B cell (primary cell): Measurements from ENCODE around the gene IRF2BP1. TPM values are rescaled to one million over a fixed set of nuclear protein-coding genes. Genes with fewer than 3 reads are reported as not detected.

Experiments
- ATAC-seq: fragments of 200-7000 bp; cut with Tn5 transposase; one replicate; pipeline ENCODE4 v1.10.0; 2021; ENCODE audit warnings: low read depth, mild to moderate bottlenecking, moderate number of reproducible peaks, moderate library complexity
- CTCF ChIA-PET: fragments of 350-600 bp; sonication (Branson Sonifier 250); formaldehyde crosslinking; loops from one replicate; lab custom pipeline; 2021; ENCODE audit warnings: antibody characterized with exemption, inconsistent platforms; lab: Charles Lee
- POLR2A ChIA-PET: fragments of 350-600 bp; sonication (Branson Sonifier 250); formaldehyde crosslinking; loops from one replicate; lab custom pipeline; 2021; ENCODE audit warnings: antibody characterized with exemption; lab: Charles Lee
- DNase-seq: peaks from one replicate; pipeline ENCODE4 v3.0.0; 2013
- H2AFZ ChIP-seq: 2 replicates; pipeline ENCODE4 v1.6.1; 2012; ENCODE audit warnings: mild to moderate bottlenecking, low read depth, low read length; ENCODE audit not compliant: insufficient read depth, poor library complexity, severe bottlenecking
- H3K27ac ChIP-seq, 2 donors: 1 replicate in 1 of 2; 2 replicates in 1 of 2; pipeline ENCODE4 v1.5.1; 2012 to 2013; ENCODE audit warnings: low read length in 2 of 2, mild to moderate bottlenecking in 2 of 2, moderate library complexity in 1 of 2
- H3K27me3 ChIP-seq, 4 experiments: fragments of 200-600 bp in 1 of 4; sonication (generic) in 1 of 4; replicated peaks in 1 of 4; 1 replicate in 2 of 4; 2 replicates in 2 of 4; pipeline versions ENCODE4 v1.6.1 to v1.7.0; 2013 to 2016; ENCODE audit warnings: low read length in 3 of 4, mild to moderate bottlenecking in 2 of 4, mixed read lengths in 1 of 4, moderate library complexity in 1 of 4; ENCODE audit not compliant: insufficient read depth in 4 of 4, control insufficient read depth in 3 of 4; ENCODE audit errors: control extremely low read depth in 1 of 4
- H3K36me3 ChIP-seq, 2 experiments: replicated peaks in 1 of 2; 1 replicate in 1 of 2; 2 replicates in 1 of 2; pipeline versions ENCODE4 v1.6.1 to v1.7.1; 2013; ENCODE audit warnings: low read length in 1 of 2; ENCODE audit not compliant: insufficient read depth in 2 of 2, control insufficient read depth in 1 of 2; ENCODE audit errors: control extremely low read depth in 1 of 2, extremely low read depth in 1 of 2
- H3K4me1 ChIP-seq, 2 donors: fragments of 200-600 bp in 1 of 2; sonication (generic) in 1 of 2; 1 replicate in 1 of 2; 2 replicates in 1 of 2; pipeline versions ENCODE4 v1.5.1 to v1.6.1; 2013 to 2017; ENCODE audit warnings: low read length in 2 of 2; ENCODE audit not compliant: control insufficient read depth in 2 of 2, insufficient read depth in 2 of 2
- H3K4me2 ChIP-seq: replicated peaks from 2 replicates; pipeline ENCODE3; 2012; ENCODE audit warnings: mild to moderate bottlenecking, low read depth, low read length; ENCODE audit not compliant: poor library complexity, severe bottlenecking
- H3K4me3 ChIP-seq, 5 experiments: fragments of 200-600 bp in 1 of 5; sonication (generic) in 1 of 5; 1 replicate in 3 of 5; 2 replicates in 2 of 5; pipeline versions ENCODE4 v1.5.1 to v1.7.0; 2011 to 2016; ENCODE audit warnings: low read length in 4 of 5, mild to moderate bottlenecking in 4 of 5, low read depth in 2 of 5, control low read depth in 1 of 5, moderate library complexity in 1 of 5; ENCODE audit not compliant: insufficient read depth in 1 of 5; ENCODE audit errors: control extremely low read depth in 1 of 5, extremely low read depth in 1 of 5
- H3K79me2 ChIP-seq: fragments of 200-600 bp; sonication (generic); one replicate; pipeline ENCODE4 v1.6.0; 2016; ENCODE audit warnings: low read length; ENCODE audit not compliant: control insufficient read depth, insufficient read depth
- H3K9ac ChIP-seq: fragments of 200-600 bp; sonication (generic); 2 replicates; pipeline ENCODE4 v1.6.1; 2017; ENCODE audit warnings: mild to moderate bottlenecking, low read length, moderate library complexity
- H3K9me3 ChIP-seq, 3 donors: one replicate each; pipeline versions ENCODE4 v1.6.1 to v1.7.1; 2013; ENCODE audit warnings: low read length in 2 of 3; ENCODE audit not compliant: control insufficient read depth in 2 of 3, insufficient read depth in 1 of 3; ENCODE audit errors: control extremely low read depth in 1 of 3
- H4K20me1 ChIP-seq: 2 replicates; pipeline ENCODE4 v1.6.0; 2012; ENCODE audit warnings: mild to moderate bottlenecking, low read length; ENCODE audit not compliant: insufficient read depth, control insufficient read depth, poor library complexity, severe bottlenecking
- H3K27ac Mint-ChIP-seq: one replicate; pipeline ENCODE4 v1.8.0; 2021; ENCODE audit warnings: mixed read lengths
- H3K27me3 Mint-ChIP-seq: one replicate; pipeline ENCODE4 v1.8.0; 2021; ENCODE audit warnings: mixed read lengths
- H3K4me1 Mint-ChIP-seq: one replicate; pipeline ENCODE4 v1.8.0; 2021; ENCODE audit warnings: mixed read lengths
- H3K4me3 Mint-ChIP-seq: one replicate; pipeline ENCODE4 v1.8.0; 2021; ENCODE audit warnings: mixed read lengths
- H3K9me3 Mint-ChIP-seq: one replicate; pipeline ENCODE4 v1.8.0; 2022; ENCODE audit warnings: mixed read lengths; ENCODE audit not compliant: insufficient read depth
- CTCF ChIP-seq: fragments of 200-600 bp; IDR thresholded peaks from one replicate; pipeline ENCODE4 v1.8.0; 2022; ENCODE audit warnings: antibody characterized with exemption, mild to moderate bottlenecking
- EZH2 ChIP-seq: IDR thresholded peaks from 2 replicates; pipeline ENCODE4 v1.6.1; 2012; ENCODE audit warnings: borderline replicate concordance, low read depth, mild to moderate bottlenecking, moderate library complexity, low read length; ENCODE audit not compliant: insufficient read depth, poor library complexity, severe bottlenecking
- WGBS: methylation state at CpG from one replicate; pipeline ENCODE4 v1.1.5; 2013; ENCODE audit warnings: missing lambda C conversion rate; ENCODE audit not compliant: insufficient coverage; 5-methylcytosine and 5-hydroxymethylcytosine counted together
- intact Hi-C: fragments of 100-400 bp; cut with micrococcal nuclease; formaldehyde crosslinking; loops from one replicate; pipeline ENCODE4 v1.10.0; 2022
- polyA plus RNA-seq: library from polyadenylated mRNA; depleted of rRNA; stranded (reverse); fragments of >200 nt; gene quantifications from 2 replicates; pipeline ENCODE4 v1.2.3, GENCODE V29; 2012
- total RNA-seq, 2 donors: library from RNA; stranded (reverse); fragments of 120-200 nt in 1 of 2; gene quantifications; 1 replicate in 1 of 2; 2 replicates in 1 of 2; pipeline versions ENCODE4 v1.2.3 to v1.2.4, GENCODE V29; 2013 to 2022

Gene IRF2BP1
- total and polyA plus RNA-seq, 2 donors (not counting 1 experiment from before 2014, with no cell fraction given) = 14.9 to 33.9 TPM

GRCh38 chr19:45895519-45895972 lies 9.6 kb upstream of the IRF2BP1 start:
- no peak overlapping the region for H3K4me3 Mint-ChIP-seq
- Histone ChIP-seq H3K27ac (no peak overlapping the region), H3K9ac (no peak overlapping the region), H3K4me3 (no peak overlapping the region), H3K27me3 (no peaks in the 10 kb centered on the region), H3K79me2 (peaks cover 5% of the 10 kb centered on the region), H3K4me2 (no peak overlapping the region), H2AFZ (no peak overlapping the region), H3K9me3 (no peaks in the 10 kb centered on the region), H3K36me3 (peaks cover 3 to 6% of the 10 kb centered on the region in 2 experiments), H4K20me1 (no peaks in the 10 kb centered on the region), H3K4me1 (peaks cover 8 to 16% of the 10 kb centered on the region in 2 donors)
- H3K4me1 Mint-ChIP-seq = peaks cover 22% of the 10 kb centered on the region
- intact Hi-C loops = no loop called here
- ATAC-seq (no peak), DNase-seq (no peak)
- H3K9me3 Mint-ChIP-seq = no peaks in the 10 kb centered on the region
- POLR2A ChIA-PET = no interaction called here
- whole genome bisulfite sequencing = 97% methylated on average over 8 of the region's 9 CpGs
- no peak for TF ChIP-seq CTCF
- no peak for TF ChIP-seq EZH2
- no peaks in the 10 kb centered on the region for H3K27me3 Mint-ChIP-seq
- H3K27ac Mint-ChIP-seq = no peak overlapping the region
- CTCF ChIA-PET = no interaction called here

- WGBS = 95% methylated on average over 16 of the region's 17 CpGs
- POLR2A ChIA-PET = interaction anchor here (0.6 to 1.1 kb wide), 2 partner anchors 12 to 32 kb away, joined by 3 to 6 read pairs; no protein-coding TSS in a partner anchor
These were observed 4.9 kb upstream of the IRF2BP1 start for GRCh38 chr19:45890877-45891276.

More at GRCh38 chr19:45890877-45891276, 4.9 kb upstream of the IRF2BP1 start:
- no peak for TF ChIP-seq CTCF
- TF ChIP-seq EZH2 = no peak
- Histone ChIP-seq H3K36me3 (peaks cover 0 to 2% of the 10 kb centered on the region in 2 experiments), H4K20me1 (no peaks in the 10 kb centered on the region), H3K79me2 (no peaks in the 10 kb centered on the region), H3K4me3 (no peak overlapping the region), H3K9ac (no peak overlapping the region), H3K9me3 (peaks cover 0 to 2% (median 0%) of the 10 kb centered on the region in 3 donors), H3K4me1 (peaks cover 4 to 12% of the 10 kb centered on the region in 2 donors), H3K27ac (no peak overlapping the region), H3K4me2 (no peak overlapping the region), H2AFZ (no peak overlapping the region), H3K27me3 (no peaks in the 10 kb centered on the region)
- CTCF ChIA-PET = no interaction called here
- Mint-ChIP-seq H3K4me3 (no peak overlapping the region), H3K4me1 (peaks cover 16% of the 10 kb centered on the region), H3K27ac (no peak overlapping the region), H3K9me3 (no peaks in the 10 kb centered on the region), H3K27me3 (no peaks in the 10 kb centered on the region)
- DNase-seq (no peak), ATAC-seq (no peak)
- intact Hi-C loops = no loop called here
